ENCODE data around the gene FGF22.
"Not testable (repeated sequence)": the region's sequence is repeated elsewhere in the genome, so short reads cannot be mapped to it uniquely, and the experiment has no call there.

The FGF22 gene

DNA sequence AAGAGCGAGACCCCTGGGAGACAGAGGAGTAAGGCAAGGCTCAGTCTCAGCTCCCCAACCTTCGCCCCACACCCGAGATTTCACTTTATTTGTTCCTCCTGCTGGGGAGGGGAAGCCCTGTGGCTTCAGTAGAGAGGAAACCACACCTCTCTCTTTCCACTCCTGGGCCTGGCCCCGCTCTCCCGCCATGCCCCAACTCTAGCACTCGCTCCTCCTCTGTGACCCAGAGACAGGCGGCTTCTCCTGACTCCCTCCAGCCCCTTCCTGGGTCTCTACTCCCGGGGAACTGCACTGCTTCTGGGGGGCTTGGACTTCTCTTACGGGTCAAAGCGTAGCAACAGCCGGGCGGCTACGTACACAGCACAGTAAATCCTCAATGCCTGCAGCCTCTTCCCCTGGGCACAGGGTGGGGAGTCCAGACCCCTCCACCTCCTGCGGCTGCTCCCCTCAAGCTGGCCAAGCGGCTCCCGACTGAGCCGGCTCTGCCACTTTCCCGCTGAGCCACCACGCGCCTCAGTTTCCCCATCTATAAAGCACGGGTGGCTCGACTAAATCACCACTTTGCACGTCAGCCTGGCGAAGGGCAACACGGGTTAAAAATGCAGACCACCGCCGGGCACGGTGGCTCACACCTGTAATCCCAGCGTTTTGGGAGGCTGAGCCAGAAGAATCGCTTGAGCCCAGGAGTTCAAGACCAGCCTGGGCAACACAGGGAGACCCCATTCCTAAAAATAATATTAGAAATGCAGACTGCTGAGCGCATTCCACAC is 21.9 kb downstream of the FGF22 start:
- DNase-seq, result no peak

DNA sequence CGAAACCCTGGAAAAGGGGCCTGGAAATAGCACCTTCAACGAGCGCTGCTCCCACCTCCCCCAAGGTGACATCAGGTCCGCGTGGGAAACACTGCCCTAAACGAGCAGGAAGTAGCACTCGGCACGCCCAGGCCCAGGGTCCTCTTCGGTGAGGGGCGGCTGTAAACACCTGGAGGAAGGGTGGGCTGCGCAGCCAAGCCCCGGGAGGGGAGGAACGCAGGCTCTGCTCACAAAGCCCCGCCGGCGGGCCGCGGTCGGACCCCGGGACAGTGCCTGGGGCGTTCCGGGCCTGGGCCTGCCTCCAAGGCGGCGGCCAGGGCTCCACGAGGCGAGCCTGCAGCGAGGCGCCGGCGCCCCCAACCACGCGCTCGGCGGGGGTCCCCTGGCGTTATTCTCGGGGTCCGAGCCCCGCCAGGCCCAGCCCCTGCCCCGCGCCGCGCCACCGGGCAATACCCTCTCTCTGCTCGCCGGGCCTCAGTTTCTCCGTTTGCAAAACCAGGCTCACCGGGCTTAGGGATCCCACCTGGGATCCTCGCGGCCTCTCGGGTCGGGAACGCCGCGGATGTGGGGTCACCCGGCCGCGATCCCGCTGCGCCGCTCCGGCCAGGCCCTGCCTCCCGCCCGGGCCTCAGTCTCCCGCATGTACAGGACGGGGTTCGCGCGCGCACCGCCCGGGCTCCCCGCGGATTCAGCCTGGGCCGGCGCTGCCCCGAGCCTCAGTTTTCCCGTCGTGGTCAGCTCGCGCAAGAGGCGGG is 22.7 kb downstream of the FGF22 start:
- DNase-seq, result no peak

DNA sequence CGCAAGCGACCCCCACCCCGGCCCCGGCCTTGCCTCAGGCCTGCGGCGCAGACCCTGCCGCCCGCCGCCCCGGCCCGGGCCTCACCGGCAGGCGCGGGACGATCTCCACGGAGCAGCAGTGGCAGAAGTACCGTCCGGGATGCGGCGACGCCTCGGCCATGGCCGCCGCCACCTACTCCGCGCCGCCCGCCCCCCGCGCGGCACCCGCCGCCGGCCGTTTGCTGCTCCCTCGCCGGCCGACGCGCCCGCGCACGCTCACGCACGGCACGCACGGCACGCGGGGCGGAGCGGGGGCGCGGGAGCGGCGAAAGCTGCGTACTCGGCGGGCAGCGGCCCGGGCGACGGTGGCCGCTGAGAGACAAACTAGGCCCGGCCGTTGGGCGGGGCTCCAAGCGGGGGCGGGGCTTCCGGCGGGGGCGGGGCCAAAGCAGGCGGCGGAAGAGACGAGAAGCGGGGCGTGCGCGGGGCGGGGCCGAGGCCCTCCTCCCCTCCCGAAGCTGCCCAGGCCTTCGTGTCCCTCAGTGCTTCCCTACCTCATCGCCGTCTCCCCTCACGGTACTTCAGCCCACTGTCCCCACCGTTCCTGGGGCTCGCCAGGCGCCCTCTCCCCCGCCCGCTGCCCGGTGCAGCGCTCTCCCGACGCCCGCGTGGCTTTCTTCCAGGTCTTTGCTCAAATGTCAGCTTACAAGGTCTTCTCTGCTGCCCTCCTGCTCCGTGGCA is 23.4 kb downstream of the FGF22 start, which contains the start of gene RNF126:
TSS of gene RNF126 (minus strand) at position 253 of the 720 bp plus-strand sequence. CDS start at position 160, 93 bp downstream.
- peak; percentile 70 for DNase-seq

DNA sequence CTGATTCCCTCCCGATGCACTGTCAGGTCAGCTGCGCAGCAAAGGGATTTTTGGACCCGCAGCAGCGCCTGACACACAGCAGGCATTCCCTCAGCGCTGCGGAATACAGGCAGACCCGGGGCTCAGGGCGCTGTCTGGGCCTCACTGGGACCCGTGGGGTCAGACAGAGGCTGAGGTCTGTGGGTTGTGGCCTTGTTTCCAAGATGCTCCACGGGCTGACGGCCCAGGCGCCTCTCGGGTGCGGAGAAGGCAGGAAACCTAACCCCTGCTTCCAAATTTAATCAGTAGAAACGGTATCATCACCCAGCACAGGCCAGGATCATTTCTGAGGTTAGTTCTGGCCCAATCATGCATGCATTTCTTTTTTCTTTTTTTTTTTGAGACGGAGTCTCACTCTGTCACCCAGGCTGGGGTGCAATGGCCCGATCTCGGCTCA is 24.0 kb downstream of the FGF22 start:
- DNase-seq, result no peak

DNA sequence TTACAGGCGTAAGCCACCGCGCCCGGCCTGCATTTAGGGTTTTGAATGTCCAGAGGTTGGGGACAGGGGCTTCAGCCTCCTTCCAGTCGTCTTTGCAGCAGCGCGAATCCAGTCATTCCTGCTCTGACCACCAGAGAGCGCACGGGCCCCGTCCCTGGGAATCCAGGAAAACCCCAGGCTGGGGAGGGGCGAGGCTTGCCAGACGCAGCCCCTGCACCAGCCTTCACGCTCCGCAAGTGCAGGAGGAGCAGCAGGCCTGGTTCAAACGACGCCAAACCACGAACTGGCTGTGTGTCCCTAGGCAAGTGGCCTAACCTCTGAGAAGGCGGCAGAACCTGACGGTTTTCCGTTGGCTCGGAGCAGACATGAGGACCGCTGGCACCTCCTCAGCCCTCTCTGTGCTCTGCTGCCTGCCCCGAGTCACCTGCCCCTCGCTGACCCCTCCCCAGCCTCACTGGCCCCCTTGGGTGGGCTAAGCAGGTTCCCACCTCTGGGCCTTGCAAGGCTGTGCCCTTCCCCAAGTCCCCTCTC is 25.3 kb downstream of the FGF22 start:
- peak; percentile 39 for DNase-seq

DNA sequence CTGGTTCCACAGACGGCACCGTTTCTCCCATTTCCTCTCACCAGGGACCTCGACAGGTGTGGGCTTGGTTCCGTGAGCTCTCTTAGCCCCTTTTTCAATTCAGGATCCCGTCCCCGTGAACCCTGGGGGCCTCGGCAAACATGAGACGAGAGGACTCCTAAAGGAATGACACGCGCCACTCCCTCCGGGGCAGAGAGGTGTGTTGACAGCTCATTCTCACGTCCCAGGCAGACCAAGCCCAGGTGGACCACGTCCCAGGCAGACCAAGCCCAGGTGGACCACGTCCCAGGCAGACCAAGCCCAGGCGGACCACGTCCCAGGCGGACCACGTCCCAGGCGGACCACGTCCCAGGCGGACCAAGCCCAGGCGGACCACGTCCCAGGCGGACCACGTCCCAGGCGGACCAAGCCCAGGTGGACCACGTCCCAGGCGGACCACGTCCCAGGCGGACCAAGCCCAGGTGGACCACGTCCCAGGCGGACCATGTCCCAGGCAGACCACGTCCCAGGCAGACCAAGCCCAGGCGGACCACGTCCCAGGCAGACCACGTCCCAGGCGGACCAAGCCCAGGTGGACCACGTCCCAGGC is 27.4 kb downstream of the FGF22 start:
- DNase-seq, result not testable (repeated sequence)

DNA sequence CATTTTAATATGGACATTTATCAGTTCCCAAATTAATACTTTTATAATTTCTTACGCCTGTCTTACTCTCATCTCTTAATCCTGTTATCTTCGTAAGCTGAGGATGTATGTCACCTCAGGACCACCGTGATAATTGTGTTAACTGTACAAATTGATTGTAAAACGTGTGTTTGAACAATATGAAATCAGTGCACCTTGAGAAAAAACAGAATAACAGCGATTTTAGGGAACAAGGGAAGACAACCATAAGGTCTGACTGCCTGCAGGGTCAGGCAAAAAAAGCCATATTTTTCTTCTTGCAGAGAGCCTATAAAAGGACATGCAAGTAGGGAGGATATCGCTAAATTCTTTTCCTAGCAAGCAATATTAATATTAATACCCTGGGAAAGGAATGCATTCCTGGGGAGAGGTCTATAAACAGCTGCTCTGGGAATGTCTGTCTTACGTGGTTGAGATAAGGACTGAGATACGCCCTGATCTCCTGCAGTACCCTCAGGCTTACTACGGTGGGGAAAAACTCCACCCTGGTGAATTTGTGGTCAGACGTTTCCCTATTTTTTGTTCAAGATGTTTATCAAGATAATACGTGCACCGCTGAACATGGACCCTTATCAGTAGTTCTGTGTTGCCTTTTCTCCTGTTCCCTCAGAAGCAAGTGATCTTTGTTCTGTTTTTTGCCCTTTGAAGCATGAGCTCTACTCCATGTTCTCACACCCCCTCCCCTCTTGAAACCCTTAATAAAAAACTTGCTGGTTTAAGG is 29.2 kb downstream of the FGF22 start:
- DNase-seq, result not testable (repeated sequence)

DNA sequence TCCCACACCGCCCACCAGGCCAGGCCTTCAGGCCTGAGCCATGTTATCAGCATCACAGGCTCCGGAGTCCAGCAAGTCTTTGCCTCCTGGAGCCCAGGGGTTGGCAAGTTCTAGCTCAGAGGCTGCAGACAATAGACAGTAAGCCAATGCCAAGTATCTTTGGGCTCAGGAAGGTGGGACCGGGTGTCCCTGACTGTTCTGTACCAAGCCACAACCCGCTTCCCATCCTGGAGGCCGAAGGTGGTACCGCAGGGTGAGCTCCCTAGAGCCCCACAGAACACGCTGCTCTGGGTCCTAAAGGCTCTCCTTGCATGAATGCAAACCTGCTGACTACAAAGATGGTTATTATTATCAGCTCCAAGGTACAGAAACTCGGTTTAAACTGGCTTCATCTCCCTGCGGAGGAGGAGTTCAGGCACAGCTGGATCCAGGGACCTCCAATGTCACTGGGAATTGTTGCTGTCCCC is 31.0 kb downstream of the FGF22 start:
- DNase-seq, result no peak

DNA sequence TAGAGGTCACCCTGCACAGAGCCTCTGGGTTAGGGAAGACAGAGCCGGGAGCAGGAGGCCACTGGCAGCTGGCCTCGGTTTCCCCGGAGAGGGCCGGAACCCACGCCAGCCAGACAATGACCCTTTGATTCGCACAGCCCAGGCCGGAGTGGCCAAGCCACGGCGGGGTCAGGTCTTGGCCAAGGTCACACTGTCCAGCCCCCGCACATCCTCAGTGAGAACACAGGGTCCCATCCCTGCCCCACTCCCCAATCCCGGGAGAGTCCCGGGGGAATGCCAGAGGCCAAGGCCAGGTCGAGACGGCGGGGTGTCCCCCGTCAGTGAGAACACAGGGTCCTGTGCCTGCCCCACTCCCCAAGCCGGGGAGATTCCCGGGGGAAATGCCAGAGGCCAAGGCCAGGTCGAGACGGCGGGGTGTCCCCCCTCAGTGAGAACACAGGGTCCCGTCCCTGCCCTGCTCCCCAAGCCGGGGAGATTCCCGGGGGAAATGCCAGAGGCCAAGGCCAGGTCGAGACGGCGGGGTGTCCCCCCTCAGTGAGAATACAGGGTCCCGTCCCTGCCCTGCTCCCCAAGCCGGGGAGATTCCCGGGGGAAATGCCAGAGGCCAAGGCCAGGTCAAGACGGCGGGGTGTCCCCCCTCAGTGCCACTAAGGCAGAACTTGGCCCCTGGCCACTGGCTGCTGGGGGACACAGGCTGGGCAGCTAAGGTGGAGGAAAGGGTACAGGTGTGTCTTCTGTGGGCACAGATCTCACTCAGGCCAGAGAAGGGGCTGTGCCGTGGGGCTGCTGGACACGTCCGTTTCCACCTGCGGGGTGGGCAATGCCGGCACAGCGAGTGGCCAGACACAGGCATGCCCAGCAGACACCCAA is 34.8 kb downstream of the FGF22 start:
- no peak for DNase-seq

DNA sequence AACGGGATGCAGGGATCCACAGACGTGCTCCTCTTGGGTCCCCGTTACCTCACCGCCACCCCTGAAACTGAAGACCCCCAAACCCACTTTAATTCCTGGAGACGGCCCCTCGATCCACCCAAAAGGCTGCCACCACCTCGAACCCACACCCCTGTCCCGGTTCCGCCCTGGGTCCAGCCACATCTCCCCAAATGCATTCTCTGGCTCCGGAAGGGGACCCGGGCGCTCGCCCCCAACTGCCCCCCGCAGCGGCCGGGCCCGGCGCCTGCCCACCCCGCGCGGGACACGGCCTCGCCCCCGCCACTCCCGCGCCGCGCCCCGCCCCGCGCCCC is 36.3 kb downstream of the FGF22 start:
- no peak for DNase-seq

DNA sequence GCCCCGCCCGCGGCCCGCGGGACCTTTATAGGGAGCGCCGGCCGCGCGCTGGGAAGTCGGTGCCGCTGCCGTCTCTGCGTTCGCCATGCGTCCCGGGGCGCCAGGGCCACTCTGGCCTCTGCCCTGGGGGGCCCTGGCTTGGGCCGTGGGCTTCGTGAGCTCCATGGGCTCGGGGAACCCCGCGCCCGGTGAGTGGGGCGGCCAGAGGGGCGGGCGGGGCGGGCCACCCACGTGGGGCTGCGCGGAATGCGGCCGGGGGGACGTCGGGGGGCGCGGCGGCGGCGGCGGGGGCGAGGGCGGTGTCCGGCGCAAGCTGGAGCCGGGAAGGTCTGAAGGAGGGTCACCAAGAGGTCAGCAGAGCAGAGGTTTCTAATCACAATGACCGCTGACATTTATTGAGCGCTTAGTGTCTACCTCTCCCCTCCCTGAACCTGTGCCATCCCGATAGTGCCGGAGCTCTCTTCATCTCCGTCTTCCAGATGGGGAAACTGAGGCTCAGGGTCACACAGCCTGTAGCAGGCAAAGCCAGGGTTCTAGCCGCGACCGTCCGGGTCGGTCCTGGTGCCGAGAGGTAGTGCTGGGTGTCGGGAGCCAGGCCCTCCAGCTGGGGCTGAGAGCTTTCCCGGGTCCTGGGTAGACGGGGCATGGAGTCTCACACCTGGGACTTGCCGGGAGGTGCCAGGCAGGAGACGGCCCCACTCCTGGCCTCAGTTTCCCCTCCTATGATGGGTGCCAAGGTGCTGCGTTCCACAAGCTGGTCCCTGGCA is 36.8 kb downstream of the FGF22 start, which contains the start of gene FSTL3:
TSS of gene FSTL3 (plus strand) at position 54 of the 767 bp plus-strand sequence. CDS start at position 86, 32 bp downstream.
- DNase-seq, result no peak

DNA sequence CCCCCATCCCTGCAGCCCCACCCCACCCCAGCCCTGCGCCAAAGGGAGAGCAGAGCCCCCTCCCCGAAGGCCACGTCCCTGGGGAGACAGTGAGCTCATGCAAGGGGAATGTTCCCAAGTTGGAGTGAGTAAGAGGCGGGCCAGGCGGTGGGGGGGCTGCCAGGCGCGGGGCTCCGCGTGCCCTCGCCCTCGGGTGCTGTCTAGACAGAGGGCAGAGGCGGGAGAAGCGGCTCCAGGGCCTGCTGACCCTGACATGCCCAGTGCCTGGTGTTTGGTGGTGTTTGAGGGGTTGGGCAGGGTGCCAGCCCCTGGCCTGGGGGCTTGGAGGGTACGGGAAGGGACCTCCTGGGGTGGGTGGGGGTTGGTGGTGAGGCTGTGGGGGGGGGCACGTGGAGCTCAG is 37.5 kb downstream of the FGF22 start:
- peak; percentile 58 for DNase-seq

DNA sequence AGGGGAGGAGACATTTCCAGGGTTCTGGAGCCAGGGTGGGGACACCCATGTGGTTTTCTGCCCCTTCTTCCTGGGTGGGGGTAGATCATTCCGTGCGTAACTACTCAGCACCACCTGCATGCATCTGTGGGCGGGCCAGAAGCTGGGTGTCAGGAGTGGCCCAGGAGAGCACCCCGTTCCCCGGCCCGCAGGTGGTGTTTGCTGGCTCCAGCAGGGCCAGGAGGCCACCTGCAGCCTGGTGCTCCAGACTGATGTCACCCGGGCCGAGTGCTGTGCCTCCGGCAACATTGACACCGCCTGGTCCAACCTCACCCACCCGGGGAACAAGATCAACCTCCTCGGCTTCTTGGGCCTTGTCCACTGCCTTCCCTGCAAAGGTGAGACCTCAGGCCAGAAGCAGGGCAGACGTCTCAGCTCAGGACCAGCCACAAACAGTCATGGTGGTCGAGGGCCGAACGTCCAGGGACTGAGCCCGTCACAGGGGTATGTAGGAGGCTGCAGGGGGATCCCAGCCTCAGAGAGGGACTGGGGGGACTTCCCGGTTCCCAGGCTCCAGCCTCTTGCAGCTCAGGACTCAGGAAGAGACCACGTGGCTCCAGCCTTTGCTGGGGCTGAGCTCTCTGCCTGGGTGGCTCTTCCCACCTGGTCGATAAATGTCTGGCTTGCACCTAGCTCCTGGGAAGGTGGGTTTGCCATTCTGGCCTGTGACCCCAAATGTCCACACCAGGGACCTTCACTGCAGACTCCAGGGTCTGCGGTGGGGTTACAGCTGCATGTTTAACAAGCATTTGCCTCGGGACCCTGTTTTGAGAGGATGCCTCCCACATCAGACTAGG is 38.1 kb downstream of the FGF22 start:
- DNase-seq, result no peak

DNA sequence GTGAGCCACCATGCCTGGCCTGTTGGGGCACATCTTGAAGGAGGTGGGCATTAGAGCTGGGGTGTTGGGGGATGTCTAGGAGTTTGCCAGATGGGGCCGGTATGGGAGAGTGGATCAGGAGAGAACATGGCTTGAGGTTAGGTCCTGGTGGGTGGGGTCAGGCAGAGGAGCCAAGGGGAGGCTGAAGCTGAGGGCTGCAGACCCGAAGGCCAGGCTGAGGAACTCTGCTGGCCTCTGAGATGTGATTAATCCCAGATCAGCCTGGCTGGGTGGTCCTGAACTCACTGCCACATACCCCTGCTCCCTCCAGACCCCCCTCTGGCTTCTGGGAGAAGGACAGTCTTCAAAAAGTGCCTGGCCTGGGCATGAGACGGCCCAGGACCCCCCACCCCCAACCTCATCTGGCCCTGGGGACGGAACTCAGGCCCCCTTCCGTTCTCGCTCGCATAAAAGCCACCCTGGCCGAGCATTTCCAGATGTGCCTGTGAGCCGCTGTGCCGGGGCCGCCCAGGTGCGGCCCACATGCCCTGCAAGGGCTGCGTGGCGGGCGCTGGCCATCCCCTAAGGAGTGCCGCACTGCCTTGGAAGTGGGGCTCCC is 39.2 kb downstream of the FGF22 start:
- DNase-seq, result no peak

DNA sequence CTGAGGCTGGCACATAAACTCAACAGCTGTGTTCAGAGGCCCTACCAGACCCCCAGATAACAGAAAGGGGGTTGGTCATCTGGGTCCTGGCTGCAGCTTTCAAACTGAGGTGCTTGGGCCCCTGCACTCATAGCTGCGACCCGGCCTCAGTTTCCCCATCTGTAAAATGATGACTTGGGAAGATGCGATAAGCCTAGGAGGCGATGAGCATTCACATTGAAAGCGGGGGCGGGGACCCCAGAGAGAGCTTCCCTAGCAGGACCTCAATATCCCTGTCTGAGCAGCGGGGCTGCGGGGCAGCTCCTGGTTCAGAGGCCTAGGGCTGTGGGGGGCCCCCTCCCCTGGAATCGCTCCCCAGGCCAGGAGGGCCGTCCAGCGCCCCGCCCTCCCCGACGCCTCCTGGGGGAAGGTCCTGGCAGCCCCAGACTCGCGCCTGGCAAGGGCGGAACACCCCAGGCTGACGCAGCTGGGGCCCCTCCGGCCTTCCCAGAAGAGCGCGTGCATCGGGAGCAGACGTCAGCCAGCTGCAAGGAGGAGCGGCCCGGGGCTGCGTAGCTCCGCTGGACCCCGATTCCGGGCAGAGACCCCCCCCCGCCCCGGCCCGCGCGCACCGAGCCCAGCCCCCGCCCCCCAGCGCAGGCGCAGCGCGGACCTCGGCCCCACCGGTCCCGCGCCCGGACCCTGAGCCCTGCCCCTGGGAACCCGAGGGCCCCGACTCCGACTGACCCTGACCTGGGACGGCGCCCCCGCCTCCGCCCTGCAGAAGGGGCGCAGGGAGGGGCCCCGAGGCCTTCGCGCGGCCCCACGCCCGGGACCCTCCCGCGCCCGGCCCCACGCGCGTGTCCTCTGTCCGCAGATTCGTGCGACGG is 40.0 kb downstream of the FGF22 start:
- peak; percentile 30 for DNase-seq

DNA sequence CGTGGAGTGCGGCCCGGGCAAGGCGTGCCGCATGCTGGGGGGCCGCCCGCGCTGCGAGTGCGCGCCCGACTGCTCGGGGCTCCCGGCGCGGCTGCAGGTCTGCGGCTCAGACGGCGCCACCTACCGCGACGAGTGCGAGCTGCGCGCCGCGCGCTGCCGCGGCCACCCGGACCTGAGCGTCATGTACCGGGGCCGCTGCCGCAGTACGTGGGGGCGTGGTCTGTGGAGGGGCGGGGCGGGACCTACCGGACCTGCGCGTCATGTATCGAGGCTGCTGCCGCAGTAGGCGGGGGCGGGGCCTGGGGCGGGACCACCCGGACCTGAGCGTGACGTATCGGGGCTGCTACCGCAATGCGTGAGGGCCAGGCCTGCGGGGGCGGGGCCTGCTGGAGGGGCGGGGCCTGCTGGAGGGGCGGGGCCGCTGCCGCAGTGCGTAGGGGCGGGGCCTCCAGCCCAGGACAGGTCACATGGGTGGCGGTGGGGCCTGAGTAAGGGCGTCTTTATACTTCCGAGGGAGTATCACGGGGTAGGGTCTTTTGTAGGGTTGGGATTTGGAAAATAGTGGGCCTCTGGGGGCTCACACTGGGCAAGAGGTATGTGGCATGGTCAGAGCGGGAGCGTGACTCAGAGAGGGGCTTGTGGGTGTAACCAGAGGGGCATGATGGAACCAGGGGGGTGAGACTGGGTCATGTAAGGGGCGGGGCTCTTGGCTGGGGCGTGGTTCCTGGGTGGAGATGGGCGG is 40.8 kb downstream of the FGF22 start:
- peak; percentile 91 for DNase-seq
